ENCODE measurements around the gene SCN4B. TPM values are rescaled to one million over a fixed set of nuclear protein-coding genes. Genes with fewer than 3 reads are reported as not detected.

Gene SCN4B
- total and polyA plus RNA-seq, 2 donors (not counting 3 experiments of a cell fraction or from before 2014, with no cell fraction given): 0.06 to 0.13 TPM

- Histone ChIP-seq H3K4me1 (ENCODE audit: control insufficient read depth, extremely low read depth, insufficient read depth, low read length) (no peaks in the 10 kb centered on the region), H3K4me3 (replicated peaks in 1 of 3; ENCODE audit: insufficient read depth in 1 of 3, low read depth in 1 of 3, low read length in 3 of 3) (no peak overlapping the region), H3K27ac (ENCODE audit: insufficient read depth, low read depth, low read length) (no peak overlapping the region), H2AFZ (ENCODE audit: low read depth, low read length) (no peak overlapping the region), H3K4me2 (ENCODE audit: insufficient read depth, low read length) (no peak overlapping the region), H3K9ac (replicated peaks; ENCODE audit: extremely low read depth, insufficient read depth, low read length) (no peak overlapping the region), H3K79me2 (ENCODE audit: control insufficient read depth, insufficient read depth, low read length) (no peaks in the 10 kb centered on the region), H3K9me1 (replicated peaks; ENCODE audit: control insufficient read depth, extremely low read depth, insufficient read depth, low read length) (no peaks in the 10 kb centered on the region), H3K27me3 (ENCODE audit: control insufficient read depth in 2 of 2, insufficient read depth in 2 of 2, low read length in 2 of 2) (peaks cover 15 to 31% of the 10 kb centered on the region in 2 experiments), H3K9me3 (replicated peaks; ENCODE audit: control insufficient read depth, insufficient read depth, low read length) (no peaks in the 10 kb centered on the region), H3K36me3 (ENCODE audit: control insufficient read depth in 2 of 2, extremely low read depth in 1 of 2, insufficient read depth in 2 of 2, low read length in 2 of 2) (no peaks in the 10 kb centered on the region), H4K20me1 (replicated peaks; ENCODE audit: control insufficient read depth, extremely low read depth, insufficient read depth, low read length) (no peaks in the 10 kb centered on the region)
- BruUV-seq (replicated peaks): no TSS peak
- TF ChIP-seq MYC (IDR thresholded peaks at IDR 0.05; ENCODE audit: low read depth, low read length) (no peak), CTCF (IDR thresholded peaks at IDR 0.05; ENCODE audit: extremely low read depth in 1 of 2, insufficient read depth in 1 of 2, low read depth in 1 of 2, low read length in 2 of 2) (peak; percentile 75 to 91)
- ChIA-PET CTCF (interaction anchor here (0.5 to 4.7 kb wide), 41 partner anchors 8 to 745 kb away, joined by 3 to 112 read pairs (median 4); partner anchors contain the start of genes MPZL2 and SCN4B), POLR2A (no interaction called here)
- DNase-seq (ENCODE audit: low read depth, low spot score) (peak; percentile 61), FAIRE-seq (peak; percentile 62)
- dilution Hi-C loops (cut with MboI; ENCODE audit: extremely low pct_ligation_motif_present, low sequenced_read_pairs) (no loop called here), intact Hi-C loops (cut with micrococcal nuclease) (loop anchor here (1.0 kb wide), 1 partner anchor 26 kb away; no protein-coding TSS in a partner anchor)
Observed at GRCh38 chr11:118171269-118172062, 18.8 kb upstream of the SCN4B start.

- dilution Hi-C loops (cut with MboI; ENCODE audit: extremely low pct_ligation_motif_present, low sequenced_read_pairs) (no loop called here), intact Hi-C loops (cut with micrococcal nuclease) (loop anchor here (1.0 kb wide), 1 partner anchor 26 kb away; no protein-coding TSS in a partner anchor)
- TF ChIP-seq FOS (IDR thresholded peaks at IDR 0.05; ENCODE audit: borderline replicate concordance, insufficient read depth, low read length) (no peak), EZH2 (IDR thresholded peaks at IDR 0.05; ENCODE audit: borderline replicate concordance, low read depth, low read length, severe bottlenecking) (no peak), JUN (IDR thresholded peaks at IDR 0.05; ENCODE audit: borderline replicate concordance, insufficient read depth, insufficient read length, low read depth) (no peak), MAX (IDR thresholded peaks at IDR 0.05; ENCODE audit: insufficient read depth, insufficient read length) (no peak), POLR2AphosphoS5 (IDR thresholded peaks at IDR 0.05; ENCODE audit: insufficient read depth, low read depth, low read length) (no peak), MYC (IDR thresholded peaks at IDR 0.05; ENCODE audit: low read depth, low read length) (no peak), POLR2A (IDR thresholded peaks at IDR 0.05; ENCODE audit: low read depth, low read length) (no peak), CTCF (IDR thresholded peaks at IDR 0.05; ENCODE audit: extremely low read depth in 1 of 2, insufficient read depth in 1 of 2, low read depth in 1 of 2, low read length in 2 of 2) (no peak), GATA2 (IDR thresholded peaks at IDR 0.05; ENCODE audit: insufficient read depth, insufficient read length, low read depth, low read length) (no peak)
- Histone ChIP-seq H3K4me2 (ENCODE audit: insufficient read depth, low read length) (no peak overlapping the region), H3K9me3 (replicated peaks; ENCODE audit: control insufficient read depth, insufficient read depth, low read length) (no peaks in the 10 kb centered on the region), H3K9me1 (replicated peaks; ENCODE audit: control insufficient read depth, extremely low read depth, insufficient read depth, low read length) (no peaks in the 10 kb centered on the region), H3K9ac (replicated peaks; ENCODE audit: extremely low read depth, insufficient read depth, low read length) (no peak overlapping the region), H3K79me2 (ENCODE audit: control insufficient read depth, insufficient read depth, low read length) (no peaks in the 10 kb centered on the region), H3K27me3 (ENCODE audit: control insufficient read depth in 2 of 2, insufficient read depth in 2 of 2, low read length in 2 of 2) (peaks cover 13 to 26% of the 10 kb centered on the region in 2 experiments), H3K36me3 (ENCODE audit: control insufficient read depth in 2 of 2, extremely low read depth in 1 of 2, insufficient read depth in 2 of 2, low read length in 2 of 2) (no peaks in the 10 kb centered on the region), H3K27ac (ENCODE audit: insufficient read depth, low read depth, low read length) (no peak overlapping the region), H3K4me3 (replicated peaks in 1 of 3; ENCODE audit: insufficient read depth in 1 of 3, low read depth in 1 of 3, low read length in 3 of 3) (no peak overlapping the region), H3K4me1 (ENCODE audit: control insufficient read depth, extremely low read depth, insufficient read depth, low read length) (no peaks in the 10 kb centered on the region), H2AFZ (ENCODE audit: low read depth, low read length) (no peak overlapping the region), H4K20me1 (replicated peaks; ENCODE audit: control insufficient read depth, extremely low read depth, insufficient read depth, low read length) (no peaks in the 10 kb centered on the region)
- FAIRE-seq (no peak), DNase-seq (ENCODE audit: low read depth, low spot score) (no peak)
- ChIA-PET CTCF (interaction anchor here (1.0 to 4.7 kb wide), 24 partner anchors 10 to 745 kb away, joined by 3 to 112 read pairs (median 9); partner anchors contain the start of gene SCN4B), POLR2A (no interaction called here)
- BruUV-seq (replicated peaks): no TSS peak
Observed at GRCh38 chr11:118170882-118171268, 18.3 kb upstream of the SCN4B start.
